ENCODE results near the gene CACNA2D2.

CACNA2D2 gene

GRCh38 chr3:50322386-50323091 lies 180.9 kb downstream of the CACNA2D2 start, which contains the start of gene HYAL2:
Gene HYAL2 (minus strand): TSS chr3:50322745. CDS start chr3:50320489, 2,256 bp downstream.
- no peak for FAIRE-seq

- no peak for FAIRE-seq
Measured at GRCh38 chr3:50322115-50322385, 181.4 kb downstream of the CACNA2D2 start.

GRCh38 chr3:50321336-50322114 lies 181.9 kb downstream of the CACNA2D2 start:
- no peak for FAIRE-seq

GRCh38 chr3:50320853-50321335 lies 182.5 kb downstream of the CACNA2D2 start:
- FAIRE-seq, result no peak

- FAIRE-seq, result no peak
Measured at GRCh38 chr3:50319894-50320625, 183.4 kb downstream of the CACNA2D2 start.

- FAIRE-seq, result no peak
Measured at GRCh38 chr3:50319181-50319893, 184.1 kb downstream of the CACNA2D2 start.

GRCh38 chr3:50318615-50319014 lies 184.8 kb downstream of the CACNA2D2 start:
- no peak for FAIRE-seq

- FAIRE-seq, result no peak
Measured at GRCh38 chr3:50318163-50318562, 185.3 kb downstream of the CACNA2D2 start.

- FAIRE-seq, result no peak
Measured at GRCh38 chr3:50317300-50317699, 186.1 kb downstream of the CACNA2D2 start.

- FAIRE-seq, result no peak
Measured at GRCh38 chr3:50316657-50317242, 186.7 kb downstream of the CACNA2D2 start.

- FAIRE-seq, result no peak
Measured at GRCh38 chr3:50314816-50315215, 188.6 kb downstream of the CACNA2D2 start.

- FAIRE-seq, result no peak
Measured at GRCh38 chr3:50314342-50314741, 189.1 kb downstream of the CACNA2D2 start.

Data from TTC549 (cell line).